Activated CD4-positive, alpha-beta T cell treated with anti-CD3 and anti-CD28 coated beads, Interleukin-2, amount 10 ng/mL, durations not matched to agents 24 days and 14 days (primary cell): ENCODE data around the gene IFITM2. TPM values are rescaled to one million over a fixed set of nuclear protein-coding genes. Genes with fewer than 3 reads are reported as not detected.
"Not testable (repeated sequence)": the region's sequence is repeated elsewhere in the genome, so short reads cannot be mapped to it uniquely, and the experiment has no call there.

Source experiments
- DNase-seq: peaks from one replicate; pipeline ENCODE4 v3.0.0; 2022
- H3K27ac Mint-ChIP-seq: one replicate; pipeline ENCODE4 v1.8.0; 2022; ENCODE audit warnings: mild to moderate bottlenecking, mixed read lengths
- H3K27me3 Mint-ChIP-seq: one replicate; pipeline ENCODE4 v1.8.0; 2022; ENCODE audit warnings: mixed read lengths
- H3K36me3 Mint-ChIP-seq: one replicate; pipeline ENCODE4 v1.8.0; 2022; ENCODE audit warnings: low read depth, mild to moderate bottlenecking, mixed read lengths
- H3K4me1 Mint-ChIP-seq: one replicate; pipeline ENCODE4 v1.8.0; 2021; ENCODE audit warnings: mixed read lengths
- H3K4me3 Mint-ChIP-seq: one replicate; pipeline ENCODE4 v1.8.0; 2022; ENCODE audit warnings: mild to moderate bottlenecking, moderate library complexity, mixed read lengths
- H3K9me3 Mint-ChIP-seq: one replicate; pipeline ENCODE4 v1.8.0; 2021; ENCODE audit warnings: mixed read lengths
- intact Hi-C: fragments of 100-400 bp; cut with micrococcal nuclease; formaldehyde crosslinking; loops from one replicate; pipeline ENCODE4 v1.15.1; 2023
- total RNA-seq: library from RNA; stranded (reverse); gene quantifications from 2 replicates; pipeline ENCODE4 v1.2.3, GENCODE V29; 2022

Gene IFITM2
- total RNA-seq: 659 and 674 TPM in 2 replicates

DNA sequence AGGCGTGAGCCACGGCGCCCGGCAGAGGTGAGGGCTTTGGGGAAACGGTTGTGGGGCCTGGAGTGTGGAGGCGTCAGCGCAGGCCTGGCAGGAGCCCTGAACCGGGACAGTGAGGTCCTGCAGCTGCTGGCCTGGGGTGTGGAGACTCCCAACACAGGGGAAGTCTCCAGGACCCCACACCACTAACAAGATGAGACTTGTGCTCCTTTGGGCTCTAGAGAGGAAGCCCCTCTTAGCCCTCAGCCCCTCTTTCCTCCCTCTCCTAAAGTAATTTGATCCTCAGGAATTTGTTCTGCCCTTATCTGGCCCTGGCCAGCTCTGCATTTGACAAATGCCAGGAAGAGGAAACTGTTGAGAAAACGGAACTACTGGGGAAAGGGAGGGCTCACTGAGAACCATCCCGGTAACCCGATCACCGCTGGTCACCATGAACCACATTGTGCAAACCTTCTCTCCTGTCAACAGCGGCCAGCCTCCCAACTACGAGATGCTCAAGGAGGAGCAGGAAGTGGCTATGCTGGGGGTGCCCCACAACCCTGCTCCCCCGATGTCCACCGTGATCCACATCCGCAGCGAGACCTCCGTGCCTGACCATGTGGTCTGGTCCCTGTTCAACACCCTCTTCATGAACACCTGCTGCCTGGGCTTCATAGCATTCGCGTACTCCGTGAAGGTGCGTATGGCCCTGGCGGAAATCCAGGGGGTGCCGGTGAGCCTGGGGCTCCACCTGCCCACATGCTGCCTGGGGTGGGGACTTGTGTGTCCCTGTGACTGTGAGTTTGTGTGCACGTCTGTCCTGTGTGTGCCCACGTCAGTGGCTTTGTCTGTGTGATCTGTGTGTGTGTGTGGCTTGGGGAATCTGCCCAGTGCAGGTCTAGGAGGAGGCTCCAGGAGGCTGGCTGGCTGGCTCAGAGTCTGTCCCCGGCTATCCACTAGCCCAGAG lies at the start of gene IFITM2:
Gene IFITM2 (plus strand): TSS at position 51 of the 943 bp plus-strand sequence. CDS start 377 bp downstream, at position 428.
- Mint-ChIP-seq H3K27ac (peak within 1 kb of the TSS; percentile 99), H3K36me3 (peaks cover 21% of the 10 kb centered on the region), H3K4me1 (peaks cover 43% of the 10 kb centered on the region), H3K4me3 (peak within 1 kb of the TSS; percentile 97)
- H3K9me3 Mint-ChIP-seq, H3K27me3 Mint-ChIP-seq: not testable (repeated sequence)
- DNase-seq: peak; percentile 91
- intact Hi-C loops: loop anchor here (2.0 to 5.0 kb wide), 3 partner anchors 71 to 209 kb away; partner anchors contain the start of genes PSMD13 and SIRT3

DNA sequence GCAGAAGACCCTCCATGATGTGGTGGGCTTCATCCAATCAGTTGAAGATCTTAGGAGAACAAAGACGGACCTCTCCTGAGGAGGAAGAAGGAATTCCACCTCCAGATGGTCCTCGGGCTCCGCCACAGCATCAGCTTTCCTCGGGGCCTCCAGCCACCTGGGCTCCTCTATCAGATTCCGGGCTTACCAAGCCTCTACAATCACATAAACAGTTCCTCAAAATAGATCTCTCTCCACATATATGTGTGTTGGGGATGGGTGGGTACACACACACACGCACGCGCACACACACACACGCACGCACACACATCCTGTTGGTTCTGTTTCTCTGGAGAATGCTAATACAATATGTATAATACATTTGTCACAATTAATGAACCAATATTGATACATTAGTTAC lies 48.2 kb upstream of the IFITM2 start:
- DNase-seq: no peak
- Mint-ChIP-seq H3K4me1 (no peaks in the 10 kb centered on the region), H3K9me3 (no peaks in the 10 kb centered on the region), H3K27me3 (no peaks in the 10 kb centered on the region), H3K4me3 (no peak overlapping the region), H3K27ac (no peak overlapping the region), H3K36me3 (no peaks in the 10 kb centered on the region)
- intact Hi-C loops: no loop called here

DNA sequence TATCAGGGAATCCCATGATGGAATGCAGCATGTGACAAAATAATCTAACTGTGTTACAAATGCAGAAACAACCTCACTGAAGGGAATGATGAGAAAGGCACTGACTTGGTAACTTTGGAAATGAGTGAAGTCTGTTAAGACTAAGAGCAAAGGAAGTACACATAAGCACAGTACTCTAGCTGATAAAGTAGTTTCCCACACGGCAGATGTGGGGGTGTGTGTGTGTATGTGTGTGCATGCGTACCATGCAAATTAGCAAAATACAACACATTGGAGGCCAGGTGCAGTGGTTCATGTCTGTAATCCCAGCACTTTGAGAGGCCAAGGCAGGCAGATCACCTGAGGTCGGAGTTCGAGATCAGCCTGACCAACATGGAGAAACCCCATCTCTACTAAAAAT lies 46.0 kb upstream of the IFITM2 start:
- H3K36me3 Mint-ChIP-seq: no peaks in the 10 kb centered on the region
- no peaks in the 10 kb centered on the region for H3K9me3 Mint-ChIP-seq
- no peak for DNase-seq
- H3K4me3 Mint-ChIP-seq: no peak overlapping the region
- H3K4me1 Mint-ChIP-seq: peaks cover 2% of the 10 kb centered on the region
- intact Hi-C loops: no loop called here
- H3K27me3 Mint-ChIP-seq: no peaks in the 10 kb centered on the region
- H3K27ac Mint-ChIP-seq: no peak overlapping the region

GRCh38 chr11:266676-267439 lies 40.8 kb upstream of the IFITM2 start:
- Mint-ChIP-seq H3K36me3 (peaks cover 3% of the 10 kb centered on the region), H3K27ac (peak overlapping the region; percentile 95), H3K9me3 (no peaks in the 10 kb centered on the region), H3K27me3 (peaks cover 1% of the 10 kb centered on the region), H3K4me3 (peak overlapping the region; percentile 83), H3K4me1 (peaks cover 36% of the 10 kb centered on the region)
- peak; percentile 79 for DNase-seq
- intact Hi-C loops: loop anchor here (1.0 to 5.0 kb wide), 2 partner anchors 16 to 90 kb away; no protein-coding TSS in a partner anchor

- H3K36me3 Mint-ChIP-seq: peaks cover 4% of the 10 kb centered on the region
- peak overlapping the region; percentile 97 for H3K27ac Mint-ChIP-seq
- H3K27me3 Mint-ChIP-seq: peaks cover 2% of the 10 kb centered on the region
- H3K9me3 Mint-ChIP-seq: no peaks in the 10 kb centered on the region
- peaks cover 38% of the 10 kb centered on the region for H3K4me1 Mint-ChIP-seq
- DNase-seq: peak; percentile 87
- peak overlapping the region; percentile 91 for H3K4me3 Mint-ChIP-seq
- intact Hi-C loops: loop anchor here (5.0 kb wide), 1 partner anchor 90 kb away; no protein-coding TSS in a partner anchor
Observed at GRCh38 chr11:267491-267994, 40.1 kb upstream of the IFITM2 start.

GRCh38 chr11:268716-269145 lies 38.9 kb upstream of the IFITM2 start:
- intact Hi-C loops: loop anchor here (1.0 to 5.0 kb wide), 5 partner anchors 9 to 89 kb away; partner anchors contain the start of genes IFITM1, PSMD13 and SIRT3
- H3K27me3 Mint-ChIP-seq, H3K36me3 Mint-ChIP-seq, H3K9me3 Mint-ChIP-seq: not testable (repeated sequence)
- H3K27ac Mint-ChIP-seq: peak overlapping the region; percentile 97
- H3K4me1 Mint-ChIP-seq: peaks cover 38% of the 10 kb centered on the region
- peak; percentile 91 for DNase-seq
- H3K4me3 Mint-ChIP-seq: peak overlapping the region; percentile 91

- H3K4me1 Mint-ChIP-seq: peaks cover 38% of the 10 kb centered on the region
- peak; percentile 87 for DNase-seq
- peaks cover 4% of the 10 kb centered on the region for H3K36me3 Mint-ChIP-seq
- peak overlapping the region; percentile 91 for H3K4me3 Mint-ChIP-seq
- peaks cover 7% of the 10 kb centered on the region for H3K27me3 Mint-ChIP-seq
- intact Hi-C loops: loop anchor here (1.0 to 5.0 kb wide), 5 partner anchors 8 to 88 kb away; partner anchors contain the start of genes IFITM1, PSMD13 and SIRT3
- H3K9me3 Mint-ChIP-seq: no peaks in the 10 kb centered on the region
- H3K27ac Mint-ChIP-seq: peak overlapping the region; percentile 97
Observed at GRCh38 chr11:269146-269890, 38.3 kb upstream of the IFITM2 start.

- intact Hi-C loops: no loop called here
- DNase-seq: no peak
- peaks cover 4% of the 10 kb centered on the region for H3K36me3 Mint-ChIP-seq
- no peak overlapping the region for H3K27ac Mint-ChIP-seq
- H3K9me3 Mint-ChIP-seq: no peaks in the 10 kb centered on the region
- H3K4me1 Mint-ChIP-seq: peaks cover 38% of the 10 kb centered on the region
- no peak overlapping the region for H3K4me3 Mint-ChIP-seq
- peaks cover 10% of the 10 kb centered on the region for H3K27me3 Mint-ChIP-seq
Observed at GRCh38 chr11:270451-271318, 36.9 kb upstream of the IFITM2 start.

GRCh38 chr11:271319-271715 lies 36.3 kb upstream of the IFITM2 start:
- peaks cover 15% of the 10 kb centered on the region for H3K27me3 Mint-ChIP-seq
- H3K4me1 Mint-ChIP-seq: peaks cover 38% of the 10 kb centered on the region
- DNase-seq: no peak
- H3K4me3 Mint-ChIP-seq: no peak overlapping the region
- intact Hi-C loops: no loop called here
- peaks cover 8% of the 10 kb centered on the region for H3K36me3 Mint-ChIP-seq
- H3K9me3 Mint-ChIP-seq: peaks cover under 1% of the 10 kb centered on the region
- H3K27ac Mint-ChIP-seq: no peak overlapping the region

DNA sequence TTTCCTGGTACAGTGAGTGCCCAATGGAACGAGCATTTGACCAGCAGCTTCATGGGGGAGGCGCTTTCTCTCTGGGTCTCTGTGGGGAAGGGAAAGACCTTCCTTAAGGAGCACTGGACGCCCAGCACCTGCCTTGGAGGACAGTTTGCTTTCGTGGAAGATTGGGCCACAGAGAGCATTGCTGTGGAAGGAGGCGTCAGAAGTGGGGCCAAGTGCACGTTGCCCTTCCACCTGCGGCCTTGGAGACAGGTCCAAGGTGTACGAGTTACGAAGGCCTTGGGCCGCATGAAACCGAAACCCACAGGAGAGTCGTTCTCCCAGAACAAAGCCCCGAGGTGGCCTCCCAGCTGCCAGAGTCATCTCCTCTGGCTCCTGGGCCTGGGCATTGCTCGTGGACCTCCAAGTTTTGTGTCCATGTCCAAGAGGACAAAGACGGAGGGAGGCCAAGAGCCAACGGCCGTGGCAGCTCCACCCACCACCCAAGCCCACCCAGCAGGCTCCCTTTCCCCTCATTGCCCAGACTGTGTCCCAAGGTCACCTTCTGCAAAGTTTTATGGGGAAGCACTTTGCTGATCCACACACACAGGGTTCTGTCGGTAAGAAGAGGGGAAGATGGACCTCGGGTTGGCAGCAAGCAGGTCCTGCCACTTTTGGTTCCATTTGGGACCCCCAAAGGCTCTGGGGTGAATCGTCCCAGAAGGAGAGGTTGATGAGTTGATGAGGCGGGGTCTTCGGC lies 35.3 kb upstream of the IFITM2 start:
- Mint-ChIP-seq H3K27ac (no peak overlapping the region), H3K36me3 (peaks cover 12% of the 10 kb centered on the region), H3K4me3 (no peak overlapping the region)

DNA sequence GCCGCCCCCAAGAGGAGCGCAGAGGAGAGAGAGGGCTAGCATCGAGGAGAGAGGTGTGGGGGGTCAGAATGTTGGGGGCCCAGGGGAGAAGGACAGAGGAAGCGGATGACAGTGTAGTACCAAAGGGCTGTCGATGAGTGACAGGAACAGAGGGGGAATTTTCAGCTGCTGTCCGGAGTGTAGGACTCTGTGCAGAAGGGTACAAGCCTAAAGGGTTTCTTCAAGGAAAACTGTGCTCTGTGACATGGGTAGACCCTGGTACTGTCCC lies 34.8 kb upstream of the IFITM2 start:
- no peak overlapping the region for H3K4me3 Mint-ChIP-seq
- no peak for DNase-seq
- H3K27me3 Mint-ChIP-seq: peaks cover 23% of the 10 kb centered on the region
- peaks cover 36% of the 10 kb centered on the region for H3K4me1 Mint-ChIP-seq
- peaks cover 7% of the 10 kb centered on the region for H3K9me3 Mint-ChIP-seq
- H3K27ac Mint-ChIP-seq: no peak overlapping the region
- intact Hi-C loops: no loop called here
- peaks cover 15% of the 10 kb centered on the region for H3K36me3 Mint-ChIP-seq

More for the DNA sequence above, 35.3 kb upstream of the IFITM2 start:
- H3K4me1 Mint-ChIP-seq: peaks cover 35% of the 10 kb centered on the region
- H3K27me3 Mint-ChIP-seq: peaks cover 19% of the 10 kb centered on the region
- H3K9me3 Mint-ChIP-seq: peaks cover 7% of the 10 kb centered on the region
- intact Hi-C loops: no loop called here
- no peak for DNase-seq

- peaks cover 7% of the 10 kb centered on the region for H3K9me3 Mint-ChIP-seq
- no peak overlapping the region for H3K27ac Mint-ChIP-seq
- H3K36me3 Mint-ChIP-seq: peaks cover 23% of the 10 kb centered on the region
- DNase-seq: no peak
- peaks cover 32% of the 10 kb centered on the region for H3K27me3 Mint-ChIP-seq
- H3K4me1 Mint-ChIP-seq: peaks cover 18% of the 10 kb centered on the region
- intact Hi-C loops: no loop called here
- no peak overlapping the region for H3K4me3 Mint-ChIP-seq
Observed at GRCh38 chr11:276219-276618, 31.4 kb upstream of the IFITM2 start.
